Measurements from ENCODE around the gene MAL.

- no peak for TF ChIP-seq EZH2 (IDR thresholded peaks at IDR 0.05; ENCODE audit: low read depth, low read length, severe bottlenecking)
- no peak for TF ChIP-seq CTCF (IDR thresholded peaks at IDR 0.05; ENCODE audit: control extremely low read depth in 1 of 3, insufficient read depth in 1 of 3, low read depth in 1 of 3, low read length in 3 of 3)
- no peak for TF ChIP-seq RAD21 (IDR thresholded peaks at IDR 0.05 in 1 of 2, conservative IDR thresholded peaks at IDR 0.05 in 1 of 2; ENCODE audit: low read depth in 2 of 2, low read length in 2 of 2)
- no peak for TF ChIP-seq EP300 (IDR thresholded peaks at IDR 0.05; ENCODE audit: borderline replicate concordance in 1 of 2, low read depth in 2 of 2, low read length in 2 of 2)
- TF ChIP-seq CHD7 (IDR thresholded peaks at IDR 0.05; ENCODE audit: insufficient replicate concordance, low read length), result no peak
- no peak for TF ChIP-seq SRF (IDR thresholded peaks at IDR 0.05; ENCODE audit: low read depth, low read length)
- TF ChIP-seq NANOG (IDR thresholded peaks at IDR 0.05; ENCODE audit: insufficient read depth, low read depth, low read length, poor library complexity, severe bottlenecking), result no peak
- TF ChIP-seq SUZ12 (IDR thresholded peaks at IDR 0.05; ENCODE audit: low read length), result no peak
- TF ChIP-seq SIRT6 (IDR thresholded peaks at IDR 0.05; ENCODE audit: low read length), result no peak
- TF ChIP-seq ATF3 (IDR thresholded peaks at IDR 0.05; ENCODE audit: insufficient read depth, low read depth, low read length), result no peak
These were observed 46.3 kb downstream of the MAL start for GRCh38 chr2:95071856-95072255.

Measured in H1 (cell line).